VCaP (cell line): ENCODE results near the gene FETUB.
"Not testable (repeated sequence)": the region's sequence is repeated elsewhere in the genome, so short reads cannot be mapped to it uniquely, and the experiment has no call there.

Source experiments
- H3K27ac ChIP-seq: fragments of 450-650 bp; 2 replicates; pipeline ENCODE4 v1.5.1; 2017
- TF ChIP-seq, protein P1 (sequence below): fragments of 450-650 bp; conservative IDR thresholded peaks from 2 replicates; pipeline ENCODE4 v1.5.1; 2017; ENCODE audit warnings: mild to moderate bottlenecking, moderate library complexity

Gene FETUB

DNA sequence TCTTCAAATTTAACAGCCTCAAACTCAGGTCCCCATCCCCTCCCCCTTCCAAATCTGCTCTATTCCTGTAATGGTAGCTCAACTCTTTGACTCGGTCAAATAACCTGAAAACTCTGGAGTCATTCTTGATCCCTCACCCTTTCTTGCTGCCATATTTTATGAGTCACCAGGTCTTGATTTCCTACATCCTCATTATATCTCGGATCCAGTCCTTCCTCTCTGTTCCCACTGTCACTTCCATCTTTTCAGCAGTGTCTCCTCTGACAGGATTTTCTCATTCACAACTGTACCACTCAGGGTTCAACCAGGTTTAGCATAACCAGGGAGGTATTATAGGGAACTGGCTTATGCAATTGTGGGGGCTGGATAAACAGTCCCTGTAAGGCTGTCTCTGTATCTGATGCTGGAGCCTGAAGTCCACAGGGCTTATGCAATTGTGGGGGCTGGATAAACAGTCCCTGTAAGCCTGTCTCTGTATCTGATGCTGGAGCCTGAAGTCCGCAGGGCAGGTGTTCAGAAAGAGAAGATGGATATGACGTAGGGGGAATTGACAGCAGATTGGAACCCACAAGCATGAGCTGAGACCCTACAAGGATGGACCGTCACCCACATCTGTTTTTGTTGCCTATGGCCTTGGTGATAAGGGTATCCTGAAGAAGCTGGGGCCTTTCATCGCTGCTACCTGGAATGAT lies 9.1 kb upstream of the FETUB start:
- no peak overlapping the region for H3K27ac ChIP-seq
- TF ChIP-seq, protein P1, sequence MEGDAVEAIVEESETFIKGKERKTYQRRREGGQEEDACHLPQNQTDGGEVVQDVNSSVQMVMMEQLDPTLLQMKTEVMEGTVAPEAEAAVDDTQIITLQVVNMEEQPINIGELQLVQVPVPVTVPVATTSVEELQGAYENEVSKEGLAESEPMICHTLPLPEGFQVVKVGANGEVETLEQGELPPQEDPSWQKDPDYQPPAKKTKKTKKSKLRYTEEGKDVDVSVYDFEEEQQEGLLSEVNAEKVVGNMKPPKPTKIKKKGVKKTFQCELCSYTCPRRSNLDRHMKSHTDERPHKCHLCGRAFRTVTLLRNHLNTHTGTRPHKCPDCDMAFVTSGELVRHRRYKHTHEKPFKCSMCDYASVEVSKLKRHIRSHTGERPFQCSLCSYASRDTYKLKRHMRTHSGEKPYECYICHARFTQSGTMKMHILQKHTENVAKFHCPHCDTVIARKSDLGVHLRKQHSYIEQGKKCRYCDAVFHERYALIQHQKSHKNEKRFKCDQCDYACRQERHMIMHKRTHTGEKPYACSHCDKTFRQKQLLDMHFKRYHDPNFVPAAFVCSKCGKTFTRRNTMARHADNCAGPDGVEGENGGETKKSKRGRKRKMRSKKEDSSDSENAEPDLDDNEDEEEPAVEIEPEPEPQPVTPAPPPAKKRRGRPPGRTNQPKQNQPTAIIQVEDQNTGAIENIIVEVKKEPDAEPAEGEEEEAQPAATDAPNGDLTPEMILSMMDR = no peak

DNA sequence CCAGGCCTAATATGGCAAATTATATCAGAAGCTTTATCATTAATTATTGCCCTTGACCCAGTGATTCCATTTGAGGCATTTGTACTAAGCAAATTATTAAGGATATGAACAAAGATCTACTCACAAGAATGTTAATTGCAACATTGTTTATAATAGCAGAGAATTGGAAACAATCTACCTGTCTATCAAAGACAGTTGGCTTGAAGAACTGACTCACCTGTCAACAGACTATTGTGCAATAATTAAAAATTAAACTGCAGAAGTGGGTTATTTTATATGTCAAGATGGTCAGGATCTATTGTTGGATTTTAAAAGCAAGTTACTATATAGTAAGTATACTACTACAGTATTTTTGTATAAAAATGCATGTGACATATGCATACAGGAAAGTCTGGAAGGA lies 6.7 kb upstream of the FETUB start:
- TF ChIP-seq, protein P1 = no peak
- H3K27ac ChIP-seq = no peak overlapping the region

DNA sequence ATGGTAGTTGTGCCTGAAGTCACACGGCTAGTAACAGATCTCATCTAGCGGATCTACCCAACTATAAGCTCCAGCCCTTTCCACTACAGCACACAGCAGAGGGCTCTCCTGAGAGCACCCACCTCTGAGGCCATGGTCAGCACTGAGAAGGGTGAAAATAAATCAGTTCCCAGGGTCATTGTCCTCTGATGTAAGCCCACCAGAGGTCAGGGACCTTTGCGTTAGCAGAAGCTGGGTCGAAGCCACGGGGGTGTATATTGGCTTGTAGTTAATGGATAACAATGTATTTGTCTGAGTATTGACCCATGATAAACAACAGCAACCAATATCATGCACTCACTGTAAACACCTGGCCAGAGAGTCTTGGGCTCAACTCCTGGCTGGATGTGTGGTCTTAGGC lies 6.0 kb upstream of the FETUB start:
- H3K27ac ChIP-seq = not testable (repeated sequence)

DNA sequence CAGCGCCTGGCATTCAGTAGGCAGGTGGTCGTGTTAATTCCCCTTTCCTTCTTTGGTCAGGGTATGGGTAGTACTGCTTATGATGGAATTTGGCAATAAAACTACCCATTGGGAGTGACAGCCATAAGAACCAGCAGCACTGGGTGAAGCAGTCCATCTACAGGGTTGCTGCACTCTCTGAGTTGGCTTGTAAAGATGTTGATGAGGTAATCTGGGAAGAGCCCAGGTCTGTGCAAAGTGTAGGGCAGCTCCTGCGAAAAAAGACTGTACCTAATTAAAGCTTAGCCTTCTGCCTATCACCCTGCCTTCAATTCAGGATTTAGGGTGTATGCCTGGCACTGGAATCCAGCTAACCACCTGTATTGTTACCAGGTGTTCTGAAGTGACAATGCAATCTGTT lies 4.7 kb upstream of the FETUB start:
- H3K27ac ChIP-seq = no peak overlapping the region
- TF ChIP-seq, protein P1 = no peak

DNA sequence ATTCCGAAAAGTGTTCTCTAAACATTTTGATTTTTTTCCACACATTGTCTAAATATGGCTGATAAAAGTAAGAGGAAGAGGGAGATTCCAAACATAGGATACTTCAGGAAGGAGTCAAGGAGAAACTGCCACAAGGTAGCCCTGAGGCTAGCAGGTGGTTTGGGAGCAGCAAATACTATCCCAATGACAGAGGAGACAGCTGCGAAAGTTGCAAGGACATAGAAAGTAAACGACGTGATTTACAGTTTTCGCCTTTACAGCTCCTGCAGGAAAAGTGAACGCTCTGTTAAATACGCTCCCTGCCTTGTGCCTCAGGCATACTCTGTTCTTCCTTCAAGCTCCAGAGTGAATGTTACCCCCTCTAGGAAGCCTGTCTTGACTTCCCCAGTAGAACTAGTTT lies 3.7 kb upstream of the FETUB start:
- TF ChIP-seq, protein P1 = no peak

DNA sequence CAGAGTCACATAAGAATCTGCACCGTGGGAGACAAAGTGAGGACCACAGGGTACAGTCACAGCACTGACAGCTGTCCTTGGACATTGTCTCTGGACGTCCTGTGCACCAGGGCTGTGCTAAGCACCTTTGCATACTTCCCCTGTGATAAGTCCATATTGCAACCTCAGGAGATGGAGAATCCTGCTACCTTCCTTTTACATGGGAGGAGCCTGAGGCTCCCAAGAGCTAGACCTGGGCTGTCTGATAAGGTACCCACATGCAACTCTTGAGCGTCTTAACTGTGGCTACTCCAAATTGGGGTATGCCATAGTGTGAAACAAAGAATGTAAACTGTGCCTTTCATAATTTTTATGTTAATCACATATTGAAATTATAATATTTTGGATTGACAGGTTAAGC lies 2.5 kb upstream of the FETUB start:
- TF ChIP-seq, protein P1 = no peak
- no peak overlapping the region for H3K27ac ChIP-seq

More for the DNA sequence above, 3.7 kb upstream of the FETUB start:
- H3K27ac ChIP-seq = no peak overlapping the region

DNA sequence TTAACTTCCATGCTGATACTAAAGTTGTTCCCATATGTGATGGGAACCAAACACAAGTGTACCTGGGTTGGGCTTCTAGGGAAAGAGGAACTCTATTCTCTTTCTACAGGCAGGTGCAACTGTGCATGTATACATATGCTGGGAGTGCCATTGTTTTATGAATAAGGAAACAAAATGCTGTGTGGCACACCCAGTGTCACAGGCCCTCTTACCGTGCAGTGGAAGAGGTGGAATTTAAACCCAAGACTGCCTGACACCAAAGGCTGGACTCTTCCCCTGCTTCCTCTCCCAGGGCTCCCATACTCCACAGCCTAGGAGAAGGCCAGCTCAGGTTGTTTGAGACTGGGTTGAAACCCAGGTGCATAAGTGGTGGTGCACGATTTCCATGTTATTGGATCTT lies 1.9 kb upstream of the FETUB start:
- TF ChIP-seq, protein P1 = no peak
- no peak overlapping the region for H3K27ac ChIP-seq

DNA sequence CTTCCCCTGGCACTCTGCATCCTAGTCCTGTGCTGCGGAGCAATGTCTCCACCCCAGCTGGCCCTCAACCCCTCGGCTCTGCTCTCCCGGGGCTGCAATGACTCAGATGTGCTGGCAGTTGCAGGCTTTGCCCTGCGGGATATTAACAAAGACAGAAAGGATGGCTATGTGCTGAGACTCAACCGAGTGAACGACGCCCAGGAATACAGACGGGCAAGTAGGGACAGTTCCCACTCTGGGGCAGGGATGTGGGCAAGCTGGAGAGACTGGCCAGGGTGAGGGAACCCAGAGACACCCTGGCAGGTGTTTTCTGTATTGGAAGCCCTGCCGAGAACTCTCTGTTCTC lies 247 bp downstream of the FETUB start:
- H3K27ac ChIP-seq = no peak overlapping the region
- TF ChIP-seq, protein P1 = no peak
